ENCODE data around the gene COL9A3.

GRCh38 chr20:62820208-62820961, 3.5 kb downstream of the COL9A3 start:
- no peak for TF ChIP-seq USF1 (IDR thresholded peaks at IDR 0.05)
- no peak for TF ChIP-seq TAF1 (IDR thresholded peaks at IDR 0.05; ENCODE audit: low read depth)
- no peak for TF ChIP-seq EP300 (IDR thresholded peaks at IDR 0.05; ENCODE audit: borderline replicate concordance)
- no peak for TF ChIP-seq REST (IDR thresholded peaks at IDR 0.05; ENCODE audit: low read depth)
- no peak for TF ChIP-seq YY1 (IDR thresholded peaks at IDR 0.05; ENCODE audit: low read depth)
- TF ChIP-seq NFIC (IDR thresholded peaks at IDR 0.05), result no peak
- TF ChIP-seq CEBPB (IDR thresholded peaks at IDR 0.05), result no peak
- TF ChIP-seq MAX (IDR thresholded peaks at IDR 0.05), result 0 out of 2 replicates have a peak, but pooled peaks have one; percentile 22
- TF ChIP-seq TCF12 (IDR thresholded peaks at IDR 0.05; ENCODE audit: low read depth), result no peak
- no peak; the same call in 1 of the 2 replicates for TF ChIP-seq ZBTB7A (IDR thresholded peaks at IDR 0.05; ENCODE audit: low read depth)
- TF ChIP-seq TEAD4 (IDR thresholded peaks at IDR 0.05), result no peak
- no peak for TF ChIP-seq FOXM1 (IDR thresholded peaks at IDR 0.05; ENCODE audit: borderline replicate concordance, low read depth)
